MM.1S (cell line): ENCODE measurements around the gene CHM.

ENCODE experiments used
- DNase-seq: peaks from one replicate; pipeline ENCODE4 v3.0.0-alpha.2; 2015
- H2AFZ ChIP-seq: fragments of 300-600 bp; sonication (generic); 2 replicates; pipeline ENCODE4 v1.6.0; 2016; ENCODE audit warnings: antibody characterized with exemption, low read length
- H3F3A ChIP-seq: fragments of 300-600 bp; sonication (generic); 2 replicates; pipeline ENCODE4 v1.6.1; 2016; ENCODE audit warnings: mild to moderate bottlenecking, antibody characterized with exemption, low read length, moderate library complexity, mixed read lengths; ENCODE audit not compliant: insufficient read depth
- H3K27ac ChIP-seq: fragments of 300-600 bp; sonication (generic); 2 replicates; pipeline ENCODE4 v1.5.1; 2016; ENCODE audit warnings: mild to moderate bottlenecking, low read length
- H3K27me3 ChIP-seq: fragments of 300-600 bp; sonication (generic); replicated peaks from 2 replicates; pipeline ENCODE4 v1.6.0; 2016; ENCODE audit warnings: low read length; ENCODE audit not compliant: insufficient read depth
- H3K36me3 ChIP-seq: fragments of 300-600 bp; sonication (generic); replicated peaks from 2 replicates; pipeline ENCODE4 v1.6.1; 2016; ENCODE audit warnings: mild to moderate bottlenecking, low read length, mixed read lengths; ENCODE audit not compliant: insufficient read depth
- H3K4me1 ChIP-seq: fragments of 300-600 bp; sonication (generic); 2 replicates; pipeline ENCODE4 v1.6.1; 2016; ENCODE audit warnings: low read length, mixed read lengths
- H3K4me2 ChIP-seq: fragments of 300-600 bp; sonication (generic); 2 replicates; pipeline ENCODE4 v1.6.0; 2016; ENCODE audit warnings: low read depth, low read length
- H3K4me3 ChIP-seq: fragments of 300-600 bp; sonication (generic); 2 replicates; pipeline ENCODE4 v1.5.1; 2016; ENCODE audit warnings: low read length, mixed read lengths
- H3K79me2 ChIP-seq: fragments of 300-600 bp; sonication (generic); 2 replicates; pipeline ENCODE4 v1.6.1; 2016; ENCODE audit warnings: mixed run types, low read length, mixed read lengths
- H3K9ac ChIP-seq: fragments of 300-600 bp; sonication (generic); 2 replicates; pipeline ENCODE4 v1.6.1; 2016; ENCODE audit warnings: low read length, mixed read lengths
- H3K9me2 ChIP-seq: fragments of 300-600 bp; sonication (generic); replicated peaks from 2 replicates; pipeline ENCODE4 v1.6.1; 2016; ENCODE audit warnings: mild to moderate bottlenecking, low read length, mixed read lengths; ENCODE audit not compliant: insufficient read depth
- H3K9me3 ChIP-seq: fragments of 300-600 bp; sonication (generic); replicated peaks from 2 replicates; pipeline ENCODE4 v1.6.1; 2016; ENCODE audit warnings: mild to moderate bottlenecking, low read length, mixed read lengths; ENCODE audit not compliant: insufficient read depth
- H4K20me1 ChIP-seq: fragments of 300-600 bp; sonication (generic); 2 replicates; pipeline ENCODE4 v1.6.1; 2016; ENCODE audit warnings: mild to moderate bottlenecking, low read length, moderate library complexity, mixed read lengths; ENCODE audit not compliant: insufficient read depth
- EZH2 ChIP-seq: fragments of 300-600 bp; sonication (generic); optimal IDR thresholded peaks from 2 replicates; pipeline ENCODE3; 2017; ENCODE audit warnings: low read depth, mild to moderate bottlenecking, antibody characterized with exemption, low read length, mixed read lengths
- EZH2phosphoT487 ChIP-seq: fragments of 300-600 bp; sonication (generic); IDR thresholded peaks from 2 replicates; pipeline ENCODE4 v1.6.1; 2018; ENCODE audit warnings: antibody characterized with exemption, low read length
- TF ChIP-seq, protein P1 (sequence below): fragments of 300-600 bp; sonication (generic); IDR thresholded peaks from 2 replicates; pipeline ENCODE4 v1.5.1; 2016; ENCODE audit warnings: antibody characterized with exemption, low read length, mixed read lengths

Gene CHM

GRCh38 chrX:85914431-85914830 is 132.9 kb downstream of the CHM start:
- TF ChIP-seq, protein P1, sequence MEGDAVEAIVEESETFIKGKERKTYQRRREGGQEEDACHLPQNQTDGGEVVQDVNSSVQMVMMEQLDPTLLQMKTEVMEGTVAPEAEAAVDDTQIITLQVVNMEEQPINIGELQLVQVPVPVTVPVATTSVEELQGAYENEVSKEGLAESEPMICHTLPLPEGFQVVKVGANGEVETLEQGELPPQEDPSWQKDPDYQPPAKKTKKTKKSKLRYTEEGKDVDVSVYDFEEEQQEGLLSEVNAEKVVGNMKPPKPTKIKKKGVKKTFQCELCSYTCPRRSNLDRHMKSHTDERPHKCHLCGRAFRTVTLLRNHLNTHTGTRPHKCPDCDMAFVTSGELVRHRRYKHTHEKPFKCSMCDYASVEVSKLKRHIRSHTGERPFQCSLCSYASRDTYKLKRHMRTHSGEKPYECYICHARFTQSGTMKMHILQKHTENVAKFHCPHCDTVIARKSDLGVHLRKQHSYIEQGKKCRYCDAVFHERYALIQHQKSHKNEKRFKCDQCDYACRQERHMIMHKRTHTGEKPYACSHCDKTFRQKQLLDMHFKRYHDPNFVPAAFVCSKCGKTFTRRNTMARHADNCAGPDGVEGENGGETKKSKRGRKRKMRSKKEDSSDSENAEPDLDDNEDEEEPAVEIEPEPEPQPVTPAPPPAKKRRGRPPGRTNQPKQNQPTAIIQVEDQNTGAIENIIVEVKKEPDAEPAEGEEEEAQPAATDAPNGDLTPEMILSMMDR, result no peak
- no peak for TF ChIP-seq EZH2phosphoT487
- DNase-seq, result no peak
- Histone ChIP-seq H3F3A (no peaks in the 10 kb centered on the region), H2AFZ (no peak overlapping the region), H3K4me2 (no peak overlapping the region), H3K9me3 (no peaks in the 10 kb centered on the region), H3K27me3 (no peaks in the 10 kb centered on the region), H3K79me2 (no peaks in the 10 kb centered on the region), H3K9ac (no peak overlapping the region), H3K4me3 (no peak overlapping the region), H3K4me1 (no peaks in the 10 kb centered on the region), H3K9me2 (no peaks in the 10 kb centered on the region), H3K27ac (no peak overlapping the region), H4K20me1 (no peaks in the 10 kb centered on the region), H3K36me3 (peaks cover 4% of the 10 kb centered on the region; the same call in 1 of the 2 replicates)

GRCh38 chrX:85907316-85907715 is 140.0 kb downstream of the CHM start:
- TF ChIP-seq EZH2phosphoT487 (no peak), EZH2 (no peak)
- TF ChIP-seq, protein P1, result no peak

DNA sequence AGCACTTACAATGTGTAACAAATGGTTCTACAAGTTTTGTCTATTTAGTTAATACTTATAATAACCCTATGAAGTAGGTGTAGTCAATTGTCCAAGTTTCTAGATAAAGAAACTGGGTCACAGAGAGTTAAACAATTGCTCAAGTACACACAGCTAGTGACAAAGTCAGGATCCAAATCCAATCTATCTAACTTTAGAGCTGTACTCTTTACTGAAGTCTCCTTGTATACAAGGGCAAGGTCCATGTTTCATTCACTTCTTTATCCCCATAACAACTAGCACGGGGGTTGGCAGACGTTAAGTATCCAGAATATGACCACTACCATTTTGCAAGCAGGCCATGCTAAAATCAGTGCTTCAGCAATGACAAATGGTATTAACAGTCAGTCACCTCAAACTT is 141.0 kb downstream of the CHM start:
- H2AFZ ChIP-seq, result no peak overlapping the region
- DNase-seq, result no peak
- H3K9ac ChIP-seq, result no peak overlapping the region
- no peak overlapping the region for H3K4me2 ChIP-seq
- peaks cover 4% of the 10 kb centered on the region; the same call in 1 of the 2 replicates for H3K36me3 ChIP-seq
- no peaks in the 10 kb centered on the region for H3K79me2 ChIP-seq
- no peaks in the 10 kb centered on the region for H4K20me1 ChIP-seq
- no peak for TF ChIP-seq EZH2phosphoT487
- TF ChIP-seq, protein P1, result no peak
- no peak for TF ChIP-seq EZH2
- H3K9me2 ChIP-seq, result no peaks in the 10 kb centered on the region
- H3K4me3 ChIP-seq, result no peak overlapping the region
- no peaks in the 10 kb centered on the region for H3K4me1 ChIP-seq
- no peaks in the 10 kb centered on the region for H3K27me3 ChIP-seq
- H3K27ac ChIP-seq, result no peak overlapping the region
- no peaks in the 10 kb centered on the region for H3F3A ChIP-seq
- no peaks in the 10 kb centered on the region for H3K9me3 ChIP-seq

More at GRCh38 chrX:85907316-85907715, 140.0 kb downstream of the CHM start:
- no peaks in the 10 kb centered on the region for H4K20me1 ChIP-seq
- no peaks in the 10 kb centered on the region for H3K9me2 ChIP-seq
- no peak overlapping the region for H3K4me3 ChIP-seq
- no peaks in the 10 kb centered on the region for H3K9me3 ChIP-seq
- no peaks in the 10 kb centered on the region for H3K27me3 ChIP-seq
- no peaks in the 10 kb centered on the region for H3F3A ChIP-seq
- no peak overlapping the region for H3K4me2 ChIP-seq
- no peak for DNase-seq
- no peaks in the 10 kb centered on the region for H3K79me2 ChIP-seq
- no peak overlapping the region for H2AFZ ChIP-seq
- H3K36me3 ChIP-seq, result peaks cover 4% of the 10 kb centered on the region; the same call in 1 of the 2 replicates
- H3K27ac ChIP-seq, result no peak overlapping the region
- H3K4me1 ChIP-seq, result no peaks in the 10 kb centered on the region
- no peak overlapping the region for H3K9ac ChIP-seq
